HG03354 (cell line): ENCODE measurements around the gene ROS1.

ENCODE experiments used
- ATAC-seq: cut with Tn5 transposase; IDR thresholded peaks from one replicate; pipeline ENCODE4 v1.9.1; 2021; ENCODE audit warnings: mild to moderate bottlenecking; ENCODE audit not compliant: unreplicated experiment, poor library complexity, severe bottlenecking

ROS1 gene

GRCh38 chr6:117328005-117328389, 97.7 kb downstream of the ROS1 start:
- no peak for ATAC-seq

- no peak for ATAC-seq
Observed at GRCh38 chr6:117327149-117328004, 98.4 kb downstream of the ROS1 start.

- no peak for ATAC-seq
Observed at GRCh38 chr6:117326396-117326795, 99.3 kb downstream of the ROS1 start.

GRCh38 chr6:117317261-117317660, 108.5 kb downstream of the ROS1 start:
- no peak for ATAC-seq

- ATAC-seq: no peak
Observed at GRCh38 chr6:117311726-117312125, 114.0 kb downstream of the ROS1 start.

GRCh38 chr6:117311310-117311709, 114.4 kb downstream of the ROS1 start:
- ATAC-seq: no peak

GRCh38 chr6:117309611-117310010, 116.1 kb downstream of the ROS1 start:
- no peak for ATAC-seq

GRCh38 chr6:117309069-117309468, 116.7 kb downstream of the ROS1 start:
- ATAC-seq: no peak

GRCh38 chr6:117307655-117308054, 118.1 kb downstream of the ROS1 start:
- ATAC-seq: no peak

- no peak for ATAC-seq
Observed at GRCh38 chr6:117306227-117306790, 119.4 kb downstream of the ROS1 start.

GRCh38 chr6:117304446-117304845, 121.3 kb downstream of the ROS1 start:
- no peak for ATAC-seq

- no peak for ATAC-seq
Observed at GRCh38 chr6:117303323-117303722, 122.4 kb downstream of the ROS1 start.

GRCh38 chr6:117298941-117299340, 126.8 kb downstream of the ROS1 start:
- no peak for ATAC-seq

- no peak for ATAC-seq
Observed at GRCh38 chr6:117290173-117290846, 135.4 kb downstream of the ROS1 start.

- no peak for ATAC-seq
Observed at GRCh38 chr6:117288083-117288715, 137.5 kb downstream of the ROS1 start.

GRCh38 chr6:117280922-117281321, 144.8 kb downstream of the ROS1 start:
- no peak for ATAC-seq

GRCh38 chr6:117276778-117277316, 148.9 kb downstream of the ROS1 start:
- no peak for ATAC-seq

- no peak for ATAC-seq
Observed at GRCh38 chr6:117275711-117276110, 150.0 kb downstream of the ROS1 start.

- no peak for ATAC-seq
Observed at GRCh38 chr6:117275205-117275604, 150.5 kb downstream of the ROS1 start.

- no peak for ATAC-seq
Observed at GRCh38 chr6:117272891-117273290, 152.9 kb downstream of the ROS1 start.
